ENCODE measurements around the gene HELLS. TPM values are rescaled to one million over a fixed set of nuclear protein-coding genes. Genes with fewer than 3 reads are reported as not detected.

HELLS gene
- total and polyA plus RNA-seq, 2 of the 4 experiments (the other 2 are of a cell fraction) = 15.9 to 29.8 TPM

GRCh38 chr10:94630017-94630688 lies 84.6 kb downstream of the HELLS start:
- H4K91ac ChIP-seq (ENCODE audit: insufficient read depth, low read depth, low read length) = no peak overlapping the region
- H3K4ac ChIP-seq (ENCODE audit: low read depth, low read length) = no peak overlapping the region
- H3K79me1 ChIP-seq (ENCODE audit: low read depth in 1 of 2, low read length in 2 of 2) = no peaks in the 10 kb centered on the region
- H3K27me3 ChIP-seq (ENCODE audit: control insufficient read depth, insufficient read depth, low read length) = no peaks in the 10 kb centered on the region
- H2AFZ ChIP-seq (replicated peaks; ENCODE audit: low read length, poor library complexity) = no peak overlapping the region
- H3K27ac ChIP-seq (ENCODE audit: insufficient read depth, low read length) = no peak overlapping the region
- H4K20me1 ChIP-seq (ENCODE audit: insufficient read depth, low read length) = no peaks in the 10 kb centered on the region
- no peak overlapping the region for H3K9ac ChIP-seq (ENCODE audit: low read depth, low read length)
- intact Hi-C loops (cut with micrococcal nuclease) (loop anchor here (1.0 to 10.0 kb wide), 4 partner anchors 501 to 971 kb away; no protein-coding TSS in a partner anchor), in situ Hi-C loops (cut with MboI; ENCODE audit: low sequenced_read_pairs) (loop anchor here (10.0 kb wide), 1 partner anchor 965 kb away; no protein-coding TSS in a partner anchor), dilution Hi-C loops (cut with HindIII; ENCODE audit: low sequenced_read_pairs, unreplicated experiment) (no loop called here)
- peak; percentile 56; the same call in 1 of the 2 replicates for TF ChIP-seq CEBPB (IDR thresholded peaks at IDR 0.05; ENCODE audit: low read depth, low read length)
- TF ChIP-seq MAZ (IDR thresholded peaks at IDR 0.05; ENCODE audit: borderline replicate concordance, low read depth, low read length) = no peak
- peak; percentile 24; the same call in 1 of the 2 replicates for TF ChIP-seq SMC3 (IDR thresholded peaks at IDR 0.05; ENCODE audit: low read depth, low read length)
- TF ChIP-seq RAD21 (IDR thresholded peaks at IDR 0.05; ENCODE audit: low read length) = peak; percentile 47
- TF ChIP-seq MAFK (IDR thresholded peaks at IDR 0.05; ENCODE audit: low read depth, low read length) = no peak
- TF ChIP-seq CTCF (conservative IDR thresholded peaks at IDR 0.05; ENCODE audit: low read depth, low read length) = peak; percentile 59
- no peak for TF ChIP-seq POLR2A (IDR thresholded peaks at IDR 0.05; ENCODE audit: low read depth, low read length)
- peak; percentile 12 for DNase-seq
- ATAC-seq (ENCODE audit: low read depth) = no peak
- H3K56ac ChIP-seq (ENCODE audit: extremely low read depth, insufficient read depth, low read length) = no peak overlapping the region
- H4K5ac ChIP-seq (ENCODE audit: low read depth, low read length) = no peak overlapping the region
- H3K14ac ChIP-seq (replicated peaks; ENCODE audit: low read depth, low read length) = no peak overlapping the region
- no peak overlapping the region for H2BK120ac ChIP-seq (ENCODE audit: low read depth, low read length)
- H3K4me3 ChIP-seq (ENCODE audit: insufficient read depth, low read depth, low read length) = no peak overlapping the region
- no peak overlapping the region for H2AK5ac ChIP-seq (ENCODE audit: low read depth, low read length)
- H3K9me3 ChIP-seq (ENCODE audit: control insufficient read depth, insufficient read depth, low read length) = no peaks in the 10 kb centered on the region
- no peak overlapping the region for H2BK20ac ChIP-seq (ENCODE audit: low read depth, low read length)
- BruUV-seq (replicated peaks) = no TSS peak
- H3K23ac ChIP-seq (ENCODE audit: low read depth, low read length) = no peak overlapping the region
- H3K4me2 ChIP-seq (ENCODE audit: low read depth, low read length) = no peak overlapping the region
- WGBS, 2 experiments (ENCODE audit: extremely low coverage in 2 of 2, insufficient read length in 1 of 2) = no CpG with 5 or more reads among the region's 4 CpGs
- POLR2A ChIA-PET (ENCODE audit: unreplicated experiment) = no interaction called here
- H2BK15ac ChIP-seq (ENCODE audit: low read depth, low read length) = no peak overlapping the region
- no peak overlapping the region for H2AK9ac ChIP-seq (replicated peaks; ENCODE audit: low read depth, low read length, poor library complexity)
- H3K9me1 ChIP-seq (ENCODE audit: insufficient read depth, low read length) = no peaks in the 10 kb centered on the region
- no peaks in the 10 kb centered on the region for H3K4me1 ChIP-seq (ENCODE audit: control insufficient read depth, insufficient read depth, low read length)
- H4K8ac ChIP-seq (ENCODE audit: low read depth in 2 of 2, low read length in 2 of 2) = no peak overlapping the region
- H2BK5ac ChIP-seq (ENCODE audit: low read depth, low read length, poor library complexity, severe bottlenecking) = no peak overlapping the region
- H3K36me3 ChIP-seq (ENCODE audit: control insufficient read depth, insufficient read depth, low read length) = no peaks in the 10 kb centered on the region
- no peak overlapping the region for H3K18ac ChIP-seq (ENCODE audit: low read depth, low read length)
- CTCF ChIA-PET = interaction anchor here (2.1 kb wide), 1 partner anchor 11 kb away, joined by 11 read pairs; no protein-coding TSS in a partner anchor

All from IMR-90 (cell line).